Subcutaneous abdominal adipose tissue (tissue), 5 donors: ENCODE measurements around the gene EPHX1.

Source experiments
- H3K27ac ChIP-seq: one replicate; pipeline ENCODE4 v1.7.0; 2013; ENCODE audit warnings: low read depth, mild to moderate bottlenecking, inconsistent platforms, low read length, moderate library complexity
- H3K27me3 ChIP-seq, 5 donors: one replicate each; pipeline ENCODE4 v1.7.0; 2013; ENCODE audit warnings: low read length in 5 of 5, inconsistent platforms in 1 of 5; ENCODE audit not compliant: control insufficient read depth in 5 of 5, insufficient read depth in 4 of 5
- H3K36me3 ChIP-seq, 5 donors: one replicate each; pipeline ENCODE4 v1.7.0; 2013; ENCODE audit warnings: low read length in 5 of 5; ENCODE audit not compliant: control insufficient read depth in 5 of 5, insufficient read depth in 5 of 5
- H3K4me1 ChIP-seq, 5 donors: one replicate each; pipeline ENCODE4 v1.7.0; 2013; ENCODE audit warnings: low read length in 5 of 5, mild to moderate bottlenecking in 3 of 5, moderate library complexity in 1 of 5; ENCODE audit not compliant: control insufficient read depth in 5 of 5, insufficient read depth in 5 of 5
- H3K4me3 ChIP-seq, 5 donors: one replicate each; pipeline ENCODE4 v1.7.0; 2013; ENCODE audit warnings: low read length in 5 of 5, low read depth in 1 of 5
- H3K9ac ChIP-seq, 5 donors: one replicate each; pipeline ENCODE4 v1.7.0; 2013; ENCODE audit warnings: low read length in 5 of 5, mild to moderate bottlenecking in 4 of 5, moderate library complexity in 3 of 5
- H3K9me3 ChIP-seq, 5 donors: one replicate each; pipeline ENCODE4 v1.7.0; 2013; ENCODE audit warnings: low read length in 5 of 5; ENCODE audit not compliant: control insufficient read depth in 5 of 5
- donor health status: healthy.
- donor health status: healthy.
- donor health status: healthy.
- donor health status: healthy.
- donor health status: healthy.

The EPHX1 gene

GRCh38 chr1:225868631-225869330, 58.9 kb downstream of the EPHX1 start:
- no peak overlapping the region for H3K27ac ChIP-seq
- peaks cover 7 to 95% (median 85%) of the 10 kb centered on the region in 5 donors for H3K36me3 ChIP-seq
- H3K9ac ChIP-seq: no peak overlapping the region
- H3K4me3 ChIP-seq: no peak overlapping the region
- H3K9me3 ChIP-seq: no peaks in the 10 kb centered on the region
- peaks cover 0 to 9% (median 4%) of the 10 kb centered on the region in 5 donors for H3K4me1 ChIP-seq
- no peaks in the 10 kb centered on the region for H3K27me3 ChIP-seq

GRCh38 chr1:225870911-225871310, 61.0 kb downstream of the EPHX1 start:
- H3K9ac ChIP-seq: no peak overlapping the region
- H3K27me3 ChIP-seq: no peaks in the 10 kb centered on the region

DNA sequence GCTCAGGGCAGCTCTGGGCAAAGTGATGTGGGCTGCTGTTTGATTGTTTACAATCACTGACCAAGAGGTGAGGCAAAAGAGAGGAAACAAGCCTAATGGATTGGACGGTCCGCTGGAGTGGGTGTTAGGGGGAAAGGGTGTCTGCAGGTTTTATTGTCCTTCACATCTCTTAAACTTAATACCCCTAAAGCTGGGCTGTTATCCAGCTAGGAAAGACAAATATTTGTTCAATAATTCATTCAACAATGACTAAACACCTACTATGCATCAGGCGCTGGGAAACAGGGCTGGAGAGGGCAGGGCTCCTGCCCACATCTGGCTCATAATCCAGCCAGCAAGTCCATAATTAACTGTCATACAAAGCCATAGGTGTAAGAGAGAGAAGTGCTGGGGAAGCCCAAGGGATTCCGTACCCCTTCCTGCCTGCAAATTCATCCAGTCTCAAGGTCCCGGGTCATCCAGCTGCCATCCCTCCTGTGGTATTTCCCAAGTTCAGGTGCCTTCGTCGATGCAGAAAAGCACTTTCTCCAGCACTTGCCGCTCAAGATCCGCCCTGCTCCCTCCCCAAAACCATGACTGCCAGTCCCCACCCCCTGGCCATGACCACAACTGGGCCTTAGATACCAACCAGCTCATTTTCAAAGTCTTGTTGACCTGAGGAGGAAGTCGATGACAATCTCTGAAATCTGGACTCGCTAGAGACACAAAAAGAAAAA, 61.6 kb downstream of the EPHX1 start:
- Histone ChIP-seq H3K27me3 (no peaks in the 10 kb centered on the region), H3K36me3 (peaks cover 7 to 93% (median 77%) of the 10 kb centered on the region in 5 donors), H3K9ac (no peak overlapping the region), H3K9me3 (no peaks in the 10 kb centered on the region), H3K4me3 (no peak overlapping the region), H3K27ac (no peak overlapping the region), H3K4me1 (peaks cover 0 to 5% (median 3%) of the 10 kb centered on the region in 5 donors)

More at GRCh38 chr1:225870911-225871310, 61.0 kb downstream of the EPHX1 start:
- H3K4me3 ChIP-seq: no peak overlapping the region
- H3K4me1 ChIP-seq: peaks cover 0 to 9% (median 4%) of the 10 kb centered on the region in 5 donors
- H3K27ac ChIP-seq: no peak overlapping the region
- H3K36me3 ChIP-seq: peaks cover 7 to 93% (median 79%) of the 10 kb centered on the region in 5 donors
- no peaks in the 10 kb centered on the region for H3K9me3 ChIP-seq

DNA sequence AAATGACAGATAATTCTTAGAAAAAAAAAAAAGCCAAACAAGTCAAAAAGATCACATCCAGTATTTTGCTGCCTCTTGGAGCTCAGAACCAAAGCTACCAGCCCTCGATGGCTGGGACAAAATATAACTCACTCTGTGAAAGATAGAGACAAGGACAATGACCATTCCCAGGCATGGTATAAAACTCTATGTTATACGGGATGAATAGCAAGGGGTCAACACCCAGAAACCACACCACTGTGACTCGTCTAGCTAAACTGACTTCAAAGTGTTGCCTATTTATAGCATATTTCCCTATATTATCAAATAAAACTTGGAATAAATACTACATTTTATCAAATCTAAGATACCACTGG, 62.1 kb downstream of the EPHX1 start:
- Histone ChIP-seq H3K9ac (no peak overlapping the region), H3K27me3 (no peaks in the 10 kb centered on the region), H3K9me3 (no peaks in the 10 kb centered on the region), H3K4me3 (no peak overlapping the region), H3K4me1 (peaks cover 0 to 8% (median 3%) of the 10 kb centered on the region in 5 donors), H3K36me3 (peaks cover 7 to 91% (median 75%) of the 10 kb centered on the region in 5 donors), H3K27ac (no peak overlapping the region)

GRCh38 chr1:225873281-225873850, 63.4 kb downstream of the EPHX1 start:
- H3K9ac ChIP-seq: no peak overlapping the region
- H3K27me3 ChIP-seq: no peaks in the 10 kb centered on the region
- H3K4me3 ChIP-seq: no peak overlapping the region
- H3K36me3 ChIP-seq: peaks cover 4 to 85% (median 66%) of the 10 kb centered on the region in 5 donors
- H3K27ac ChIP-seq: no peak overlapping the region
- peaks cover 12 to 21% (median 16%) of the 10 kb centered on the region in 5 donors for H3K4me1 ChIP-seq
- no peaks in the 10 kb centered on the region for H3K9me3 ChIP-seq

DNA sequence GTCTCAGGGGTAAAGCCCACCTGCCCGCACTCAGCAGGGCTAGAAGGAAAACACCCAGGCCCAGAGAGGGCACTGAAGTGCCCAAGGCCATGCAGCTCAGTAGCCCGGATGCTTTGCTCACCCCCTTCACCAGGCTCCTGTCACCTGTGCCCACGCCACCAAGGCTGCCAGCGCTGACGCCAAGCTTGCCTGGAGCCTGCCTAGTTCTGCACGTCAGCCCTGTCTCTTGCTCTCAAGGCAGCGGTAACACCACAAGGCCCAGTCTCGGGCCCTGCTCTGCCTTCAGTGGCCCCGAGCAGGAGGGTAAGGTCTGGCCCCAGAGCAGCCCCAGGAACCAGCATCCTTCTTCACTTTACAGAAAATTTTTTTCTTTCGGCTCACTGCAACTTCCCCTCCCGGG, 64.5 kb downstream of the EPHX1 start:
- H3K27ac ChIP-seq: no peak overlapping the region
- H3K27me3 ChIP-seq: no peaks in the 10 kb centered on the region
- no peaks in the 10 kb centered on the region for H3K9me3 ChIP-seq
- no peak overlapping the region for H3K9ac ChIP-seq
- H3K4me3 ChIP-seq: no peak overlapping the region
- H3K4me1 ChIP-seq: peaks cover 15 to 27% (median 23%) of the 10 kb centered on the region in 5 donors
- peaks cover 4 to 75% (median 56%) of the 10 kb centered on the region in 5 donors for H3K36me3 ChIP-seq

DNA sequence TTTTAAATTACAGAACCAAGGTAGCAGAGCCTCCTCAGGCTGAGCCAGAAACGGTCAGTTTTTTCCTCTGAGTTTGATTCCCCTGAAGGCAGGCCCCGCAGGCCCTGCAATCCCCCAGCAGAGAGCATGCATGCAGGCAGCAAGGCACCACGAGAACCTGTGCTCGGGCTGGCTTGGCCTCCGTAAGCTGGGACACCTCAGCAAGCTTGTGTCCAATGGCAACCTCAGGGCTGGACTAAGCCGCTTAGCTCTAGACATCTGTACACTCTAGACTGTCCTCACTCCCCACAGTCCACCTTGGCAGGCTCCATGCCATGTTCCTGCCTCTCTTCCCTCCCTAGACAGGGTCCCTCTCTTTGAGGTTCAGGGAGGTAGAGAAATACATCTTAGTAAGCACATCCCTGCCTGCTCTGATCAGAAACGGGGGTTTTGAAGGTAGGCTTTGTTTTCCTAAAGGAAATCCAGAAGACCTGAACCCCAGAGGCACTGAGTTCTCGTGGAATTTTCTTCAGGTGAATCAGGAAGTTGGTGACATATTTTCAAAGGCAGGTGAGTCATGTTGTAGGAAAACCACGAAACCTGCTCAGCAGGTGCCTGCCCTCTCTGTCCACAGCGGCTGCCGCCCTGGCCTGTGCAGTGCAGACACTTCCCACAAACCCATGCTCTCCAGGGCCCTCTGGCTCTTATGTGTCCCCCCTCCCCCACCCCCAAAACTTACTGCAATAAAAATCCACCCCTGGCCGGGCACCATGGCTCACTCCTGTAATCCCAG, 65.3 kb downstream of the EPHX1 start:
- H3K4me3 ChIP-seq: no peak overlapping the region
- no peak overlapping the region for H3K9ac ChIP-seq
- no peaks in the 10 kb centered on the region for H3K27me3 ChIP-seq
- H3K27ac ChIP-seq: no peak overlapping the region
- peaks cover 16 to 35% (median 31%) of the 10 kb centered on the region in 5 donors for H3K4me1 ChIP-seq
- peaks cover 4 to 67% (median 51%) of the 10 kb centered on the region in 5 donors for H3K36me3 ChIP-seq
- H3K9me3 ChIP-seq: no peaks in the 10 kb centered on the region

DNA sequence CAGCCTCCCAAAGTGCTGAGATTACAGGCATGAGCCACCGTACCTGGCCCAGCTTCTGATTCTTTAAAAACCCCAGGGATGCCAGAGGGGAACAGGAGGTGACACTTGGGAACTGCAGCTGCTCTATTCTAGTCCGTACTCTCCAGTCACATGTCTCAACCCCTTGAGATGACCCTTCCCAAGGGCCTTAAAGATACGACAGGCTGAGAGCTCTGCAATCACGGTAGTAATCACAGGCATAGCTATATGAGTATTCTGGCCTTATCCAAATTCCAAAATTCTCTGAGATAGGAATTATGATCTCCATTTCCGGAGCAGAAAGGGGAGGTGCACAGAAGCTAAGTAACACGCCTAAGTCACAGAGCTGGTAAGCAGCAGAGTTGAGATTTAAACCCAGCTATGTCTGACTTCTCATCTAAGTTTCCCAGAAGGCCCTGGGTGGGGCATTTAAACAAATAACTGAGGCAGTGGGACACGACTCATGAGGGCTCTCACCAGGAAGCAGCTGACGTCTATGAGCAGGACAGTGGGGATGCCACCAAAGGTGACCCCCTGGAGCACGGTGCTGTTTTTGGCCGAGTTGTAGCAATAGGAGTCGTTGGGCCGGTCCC, 67.1 kb downstream of the EPHX1 start:
- Histone ChIP-seq H3K27ac (no peak overlapping the region), H3K27me3 (no peaks in the 10 kb centered on the region), H3K9me3 (no peaks in the 10 kb centered on the region), H3K36me3 (peaks cover 4 to 50% (median 38%) of the 10 kb centered on the region in 5 donors), H3K9ac (peak overlapping the region in 1 of 5 donors; percentile 44), H3K4me3 (no peak overlapping the region), H3K4me1 (peaks cover 23 to 52% (median 48%) of the 10 kb centered on the region in 5 donors)

DNA sequence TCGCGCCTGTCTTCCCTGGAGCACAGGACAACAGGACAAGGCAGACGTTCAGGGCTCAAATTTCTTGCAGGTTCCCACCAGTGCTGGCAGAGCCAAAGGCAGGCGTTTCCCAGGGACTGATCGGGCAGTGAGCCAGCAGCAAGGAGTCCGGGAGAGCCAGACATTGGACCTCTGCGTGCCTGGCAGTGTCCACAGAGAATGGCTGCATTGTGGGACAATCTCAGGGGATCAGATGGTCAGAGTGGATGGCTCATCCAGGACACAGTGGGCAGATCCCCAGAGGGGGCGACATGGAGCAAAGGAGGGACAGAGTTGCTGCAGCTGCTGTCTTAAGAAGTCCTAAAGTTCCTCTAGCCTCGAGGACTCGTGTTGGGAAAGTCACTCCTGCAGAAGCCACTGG, 67.7 kb downstream of the EPHX1 start:
- no peaks in the 10 kb centered on the region for H3K27me3 ChIP-seq
- H3K27ac ChIP-seq: peak overlapping the region; percentile 57
- no peak overlapping the region for H3K4me3 ChIP-seq
- H3K36me3 ChIP-seq: peaks cover 0 to 44% (median 36%) of the 10 kb centered on the region in 5 donors
- peak overlapping the region in 1 of 5 donors; percentile 44 for H3K9ac ChIP-seq
- H3K9me3 ChIP-seq: no peaks in the 10 kb centered on the region
- H3K4me1 ChIP-seq: peaks cover 23 to 52% (median 49%) of the 10 kb centered on the region in 5 donors
